AG04450 (cell line): ENCODE measurements around the gene CITED4. TPM values are rescaled to one million over a fixed set of nuclear protein-coding genes. Genes with fewer than 3 reads are reported as not detected.

ENCODE experiments used
- CTCF ChIA-PET: fragments of 300-600, 350-600 bp; formaldehyde crosslinking; extraction: SDS; loops from one replicate; lab custom pipeline; 2022; ENCODE audit warnings: antibody characterized with exemption, inconsistent platforms; lab: Charles Lee
- POLR2A ChIA-PET: fragments of 350-600 bp; formaldehyde crosslinking; extraction: SDS; loops from one replicate; lab custom pipeline; 2021; ENCODE audit warnings: antibody characterized with exemption, inconsistent platforms; lab: Yijun Ruan, JAX
- DNase-seq: peaks from one replicate; pipeline ENCODE4 v3.0.0-alpha.2; 2011; ENCODE audit warnings: low read depth, low spot score
- H3K27ac ChIP-seq: one replicate; pipeline ENCODE4 v1.5.1; 2012; ENCODE audit warnings: low read depth, low read length, control low read depth
- H3K27me3 ChIP-seq: one replicate; pipeline ENCODE4 v1.6.0; 2012; ENCODE audit warnings: low read length; ENCODE audit not compliant: control insufficient read depth, insufficient read depth
- H3K4me3 ChIP-seq: 2 replicates; pipeline ENCODE4 v1.5.1; 2011; ENCODE audit warnings: mild to moderate bottlenecking, low read depth, low read length, control low read depth
- H3K9me3 ChIP-seq: 2 replicates; pipeline ENCODE4 v1.5.1; 2012; ENCODE audit warnings: low read length; ENCODE audit not compliant: control insufficient read depth, insufficient read depth
- polyA plus RNA-seq: library from polyadenylated mRNA; depleted of rRNA; stranded (reverse); fragments of >200 nt; gene quantifications from 2 replicates; pipeline ENCODE4 v1.2.3, GENCODE V29; 2011; rRNA removed
- TF ChIP-seq, protein P1 (sequence below): IDR thresholded peaks from 2 replicates; pipeline ENCODE4 v1.5.1; 2011; ENCODE audit warnings: low read depth, low read length, control low read depth, inconsistent platforms

Gene CITED4
- polyA plus RNA-seq, 1 experiment: 0.53 TPM

- POLR2A ChIA-PET: no interaction called here
These were observed 44.3 kb downstream of the CITED4 start for GRCh38 chr1:40817791-40818263.

DNA sequence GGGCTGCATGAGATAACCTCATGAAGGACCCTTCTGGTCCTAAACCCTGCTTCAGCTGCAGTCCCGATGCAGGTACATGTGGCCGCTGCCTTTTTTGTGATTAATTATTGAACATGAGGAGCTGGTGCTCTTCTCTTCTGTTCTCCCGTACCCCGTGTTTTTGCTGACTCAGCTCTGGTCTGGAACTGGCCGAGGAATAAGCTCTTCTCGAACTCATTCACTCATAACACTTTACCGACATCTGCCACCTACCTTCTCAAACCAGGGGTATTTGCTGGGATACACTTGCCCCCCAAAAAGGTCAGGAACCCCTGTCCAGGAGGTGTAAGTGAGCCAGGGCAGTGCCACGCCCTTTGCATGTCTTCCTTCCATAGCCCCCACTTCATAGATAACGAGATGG is 46.7 kb downstream of the CITED4 start:
- TF ChIP-seq, protein P1, sequence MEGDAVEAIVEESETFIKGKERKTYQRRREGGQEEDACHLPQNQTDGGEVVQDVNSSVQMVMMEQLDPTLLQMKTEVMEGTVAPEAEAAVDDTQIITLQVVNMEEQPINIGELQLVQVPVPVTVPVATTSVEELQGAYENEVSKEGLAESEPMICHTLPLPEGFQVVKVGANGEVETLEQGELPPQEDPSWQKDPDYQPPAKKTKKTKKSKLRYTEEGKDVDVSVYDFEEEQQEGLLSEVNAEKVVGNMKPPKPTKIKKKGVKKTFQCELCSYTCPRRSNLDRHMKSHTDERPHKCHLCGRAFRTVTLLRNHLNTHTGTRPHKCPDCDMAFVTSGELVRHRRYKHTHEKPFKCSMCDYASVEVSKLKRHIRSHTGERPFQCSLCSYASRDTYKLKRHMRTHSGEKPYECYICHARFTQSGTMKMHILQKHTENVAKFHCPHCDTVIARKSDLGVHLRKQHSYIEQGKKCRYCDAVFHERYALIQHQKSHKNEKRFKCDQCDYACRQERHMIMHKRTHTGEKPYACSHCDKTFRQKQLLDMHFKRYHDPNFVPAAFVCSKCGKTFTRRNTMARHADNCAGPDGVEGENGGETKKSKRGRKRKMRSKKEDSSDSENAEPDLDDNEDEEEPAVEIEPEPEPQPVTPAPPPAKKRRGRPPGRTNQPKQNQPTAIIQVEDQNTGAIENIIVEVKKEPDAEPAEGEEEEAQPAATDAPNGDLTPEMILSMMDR: no peak
- no peak for DNase-seq
- Histone ChIP-seq H3K4me3 (no peak overlapping the region), H3K27ac (no peak overlapping the region), H3K9me3 (no peaks in the 10 kb centered on the region; the same call in 1 of the 2 replicates), H3K27me3 (peaks cover 57% of the 10 kb centered on the region)
- ChIA-PET POLR2A (no interaction called here), CTCF (no interaction called here)

More at GRCh38 chr1:40817791-40818263, 44.3 kb downstream of the CITED4 start:
- Histone ChIP-seq H3K4me3 (no peak overlapping the region), H3K27ac (no peak overlapping the region), H3K27me3 (peaks cover 52% of the 10 kb centered on the region), H3K9me3 (no peaks in the 10 kb centered on the region; the same call in 1 of the 2 replicates)
- no peak for DNase-seq
- CTCF ChIA-PET: no interaction called here
- TF ChIP-seq, protein P1: no peak

Other genes with a start within 250 kb of the CITED4 start
- gene RIMS3, start 196.7 kb downstream of the CITED4 start, polyA plus RNA-seq: 0.33 and 0.36 TPM in 2 replicates
- gene NFYC, start 170.7 kb downstream of the CITED4 start, polyA plus RNA-seq: 37.9 and 39.9 TPM in 2 replicates
- 0.04 TPM in 1 of 2 replicates, not detected in the other for gene KCNQ4, start 78.6 kb downstream of the CITED4 start, polyA plus RNA-seq
- 27.3 and 29.5 TPM in 2 replicates for gene CTPS1, start 117.3 kb upstream of the CITED4 start, polyA plus RNA-seq
- gene SLFNL1, start 159.4 kb upstream of the CITED4 start, polyA plus RNA-seq: 0.06 and 0.09 TPM in 2 replicates